Right lung (tissue), 5 donors: ENCODE results near the gene ARHGAP24. TPM values are rescaled to one million over a fixed set of nuclear protein-coding genes. Genes with fewer than 3 reads are reported as not detected.
"Not testable (repeated sequence)": the region's sequence is repeated elsewhere in the genome, so short reads cannot be mapped to it uniquely, and the experiment has no call there.

Experiments used
- DNase-seq, 2 donors: peaks; one replicate each; pipeline ENCODE4 v3.0.0-alpha.2; 2013
- polyA plus RNA-seq, 5 donors: library from polyadenylated mRNA; unstranded; fragments of 120-200 nt; gene quantifications; one replicate each; pipeline versions ENCODE4 v1.2.1 to v1.2.3, GENCODE V29; 2013; ENCODE audit warnings: inconsistent platforms in 1 of 5, low replicate concordance in 1 of 5; ENCODE audit not compliant: insufficient read length in 5 of 5, insufficient read depth in 1 of 5

The ARHGAP24 gene
- polyA plus RNA-seq, 5 donors = 19.9 to 37.9 (median 26.8) TPM

DNA sequence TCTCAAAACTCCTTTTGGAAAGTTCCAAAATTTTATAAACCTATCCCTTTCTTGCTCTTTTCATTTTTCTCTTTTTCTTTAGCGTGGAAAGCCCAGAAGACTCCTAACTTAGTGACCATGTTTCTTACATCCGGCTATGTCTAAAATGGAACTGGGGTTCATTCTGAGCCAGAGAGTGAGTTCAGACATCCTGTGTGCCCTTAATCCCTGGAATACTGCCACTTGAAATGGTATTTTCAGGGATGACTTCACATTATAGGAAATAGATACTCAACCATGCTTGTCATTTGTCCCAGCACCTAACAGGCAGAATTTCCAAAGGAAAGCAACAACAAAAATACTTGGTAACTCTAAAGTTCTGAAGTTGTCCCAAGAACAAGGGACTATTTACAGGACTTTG is 379.6 kb downstream of the ARHGAP24 start:
- DNase-seq = no peak

DNA sequence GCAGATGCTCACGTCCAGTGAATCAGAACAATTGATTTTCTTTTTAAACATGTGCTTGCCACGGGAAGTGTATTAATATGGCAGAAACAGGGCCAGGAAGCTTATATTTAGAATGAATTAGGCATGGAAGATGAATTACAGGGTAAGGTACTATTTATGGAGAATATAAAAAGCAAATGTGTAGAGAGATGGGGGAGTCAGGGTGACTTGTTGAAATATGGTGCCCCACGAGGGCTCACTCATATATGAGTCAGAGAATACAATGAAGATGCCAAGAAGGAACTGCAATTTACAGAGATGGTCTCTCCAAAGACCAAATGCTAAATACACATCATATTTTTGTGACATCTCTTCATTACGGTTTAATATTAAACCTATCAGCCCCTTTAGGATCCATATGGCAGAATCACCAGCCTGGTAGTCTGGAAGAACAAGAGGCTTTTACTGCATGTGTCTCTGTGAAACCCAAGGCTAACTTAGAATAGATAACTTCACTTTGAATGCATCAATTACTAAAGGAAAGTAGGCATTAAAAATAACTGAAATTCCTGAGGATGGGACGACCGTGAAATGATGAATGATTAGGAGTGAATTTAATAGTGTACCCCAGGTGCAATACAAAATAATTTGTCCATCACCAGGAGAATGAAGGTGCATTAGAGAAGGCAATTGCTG is 385.3 kb downstream of the ARHGAP24 start:
- DNase-seq = no peak

DNA sequence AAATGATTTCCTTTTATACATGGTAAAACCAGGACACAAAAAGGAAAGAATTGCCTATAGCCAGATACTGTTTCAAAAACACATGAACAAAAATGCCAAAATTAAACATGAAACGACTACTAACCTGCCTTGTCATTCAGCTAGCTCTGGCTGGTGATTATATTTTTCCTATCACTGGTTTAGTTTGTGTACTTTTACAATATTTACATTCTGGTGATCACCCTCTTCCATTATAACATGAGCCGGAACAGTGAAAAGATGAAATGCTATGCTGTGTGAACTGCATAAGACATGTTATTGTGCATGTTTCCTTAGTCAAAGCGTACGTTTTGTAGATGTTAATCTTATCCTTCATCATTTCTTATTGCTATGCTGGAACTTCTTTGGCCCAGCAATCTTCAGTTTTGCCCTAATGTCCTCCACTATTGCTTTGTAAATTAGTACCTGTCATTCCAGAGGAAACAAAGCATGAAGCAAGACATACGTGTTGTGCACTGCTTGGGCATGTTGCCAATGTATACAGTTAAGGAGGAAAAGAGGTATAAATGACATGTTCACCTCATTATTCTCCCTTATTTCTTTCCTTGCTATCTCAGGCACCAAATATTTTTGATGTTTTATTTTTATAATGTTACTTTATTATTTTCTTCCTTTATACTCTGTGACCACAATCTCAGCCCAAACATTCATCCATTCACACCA is 386.3 kb downstream of the ARHGAP24 start:
- no peak for DNase-seq

DNA sequence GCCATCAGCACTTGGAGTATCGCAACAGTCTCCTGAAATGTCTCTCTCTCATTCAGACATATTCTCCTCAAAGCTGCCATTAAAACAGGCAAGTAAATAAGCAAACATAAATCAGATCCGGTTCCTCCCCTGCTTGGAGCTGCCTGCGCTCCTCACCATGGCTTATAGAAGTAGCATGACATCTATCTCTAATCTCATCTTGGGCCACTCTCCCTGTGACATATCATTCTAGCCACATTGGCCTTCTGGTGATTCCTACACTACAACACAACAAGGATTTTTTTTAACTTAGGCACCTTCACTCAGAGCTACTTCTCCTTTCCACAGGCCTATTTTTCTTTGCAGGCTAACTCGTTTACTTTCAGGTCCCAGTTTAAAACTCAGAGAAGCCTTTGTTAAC is 387.9 kb downstream of the ARHGAP24 start:
- DNase-seq = no peak

DNA sequence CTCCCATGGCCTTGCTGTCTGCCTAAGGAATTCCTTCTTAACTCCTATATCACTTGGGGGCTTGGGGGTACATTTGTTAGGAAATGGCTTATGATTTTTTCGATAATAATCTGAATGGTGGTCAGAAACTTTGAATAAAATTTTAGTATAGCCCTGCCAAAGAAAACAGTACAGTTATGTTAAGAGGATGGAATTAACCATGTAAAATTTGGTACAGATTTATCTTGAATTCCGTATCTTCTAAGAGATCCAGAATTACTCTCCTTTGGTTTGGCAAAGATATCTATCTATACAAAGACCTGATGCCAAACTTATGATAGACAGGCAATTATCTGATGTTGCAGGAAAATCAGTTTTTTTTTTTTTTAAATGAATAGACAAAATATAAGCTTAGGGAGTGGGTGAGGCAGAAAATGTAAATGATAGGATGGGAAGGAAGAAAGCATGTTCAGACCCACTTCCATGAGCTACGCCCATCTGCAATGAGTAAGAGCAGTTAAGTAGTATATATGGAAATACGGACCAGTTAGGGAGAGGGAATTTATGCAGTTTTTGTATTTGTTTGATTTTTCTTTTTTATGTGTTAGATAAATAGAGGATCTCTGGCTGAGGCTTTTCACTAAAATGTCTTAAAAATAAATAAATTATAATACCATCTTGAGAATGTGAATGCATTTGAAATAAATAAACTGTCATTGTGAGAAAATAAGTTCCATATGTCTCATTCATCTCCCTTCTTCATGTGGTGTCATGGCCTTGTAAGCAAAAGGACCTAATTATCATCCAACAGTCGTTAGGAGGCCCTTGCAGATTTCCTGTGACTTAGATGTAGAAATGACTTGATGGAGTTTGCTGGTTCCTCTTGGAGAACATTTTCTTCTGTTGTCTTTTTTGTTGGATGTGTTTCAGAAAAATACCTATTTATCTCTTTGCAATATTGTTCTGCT is 389.6 kb downstream of the ARHGAP24 start:
- no peak for DNase-seq

DNA sequence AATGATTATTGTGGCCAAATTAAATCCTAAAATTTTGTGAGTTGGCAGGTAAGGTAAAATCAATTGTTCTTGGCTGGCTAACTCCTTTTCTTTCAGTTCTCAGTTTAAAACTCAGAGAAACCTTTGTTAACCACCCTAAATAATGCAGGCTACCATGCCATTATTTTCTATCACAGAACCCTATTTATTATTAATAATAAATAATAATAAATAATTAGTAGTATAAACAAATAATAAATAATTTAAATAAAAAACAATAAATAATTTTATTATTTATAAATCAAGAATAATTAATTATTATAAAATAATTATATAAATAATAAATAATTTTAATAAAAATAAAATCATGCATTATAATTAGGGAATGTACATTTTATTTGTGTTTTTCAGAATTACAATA is 390.3 kb downstream of the ARHGAP24 start:
- DNase-seq = no peak

DNA sequence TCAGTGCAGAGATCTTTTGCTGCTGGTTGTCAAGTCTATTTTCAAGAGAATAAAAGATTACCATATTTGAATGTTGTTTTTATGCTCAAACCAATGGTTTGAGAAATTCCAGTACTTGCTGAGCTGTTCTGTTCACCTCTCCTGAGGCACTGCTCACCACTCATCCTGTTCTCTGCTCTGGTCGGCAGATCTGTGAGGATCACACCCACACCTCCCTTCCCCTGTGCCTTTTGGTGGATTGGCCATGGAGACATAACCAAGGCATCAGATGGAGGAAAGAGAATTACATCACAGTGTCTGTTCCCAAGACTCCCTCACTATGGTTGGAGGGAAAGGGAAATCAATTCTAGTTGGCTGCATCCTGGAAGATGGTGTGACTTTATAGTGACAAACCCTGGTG is 391.6 kb downstream of the ARHGAP24 start:
- DNase-seq = no peak

DNA sequence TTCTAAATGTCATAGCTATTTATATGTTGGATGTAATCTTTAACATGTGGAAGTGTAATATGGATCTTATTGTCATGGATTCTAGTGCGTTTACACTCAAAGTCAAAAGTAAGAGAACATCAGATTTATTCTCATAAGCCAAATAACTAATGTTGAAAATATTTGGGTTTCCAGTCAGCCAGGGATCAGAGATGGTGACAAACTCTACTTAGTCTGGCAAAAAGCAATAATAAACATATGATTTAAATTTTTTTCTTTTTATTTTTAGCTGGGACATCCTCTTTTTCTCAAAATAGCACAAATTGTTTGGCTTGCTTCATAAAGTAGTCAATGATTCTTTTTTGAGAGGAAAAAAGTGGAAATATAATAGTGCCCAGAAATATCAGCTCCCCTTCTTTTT is 392.3 kb downstream of the ARHGAP24 start:
- DNase-seq = no peak

DNA sequence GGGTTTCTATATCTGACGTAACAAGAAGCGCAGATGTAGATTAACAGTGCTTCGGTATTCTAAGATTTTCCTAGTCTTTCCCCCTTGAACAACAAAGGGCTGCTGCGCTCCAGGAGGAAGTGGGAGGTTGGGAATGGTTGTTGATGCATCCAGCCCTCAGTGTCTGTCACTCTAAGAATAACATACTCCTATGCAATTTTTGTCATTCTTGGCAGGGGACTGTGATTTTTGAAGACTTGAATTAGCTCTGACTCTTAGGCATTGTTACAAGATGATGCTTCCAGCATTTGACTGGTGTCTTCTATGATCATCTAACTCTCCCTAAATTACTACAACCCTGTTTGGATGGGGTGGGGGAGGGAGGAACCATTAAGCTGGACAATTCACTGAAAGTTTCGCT is 394.2 kb downstream of the ARHGAP24 start:
- DNase-seq = no peak

DNA sequence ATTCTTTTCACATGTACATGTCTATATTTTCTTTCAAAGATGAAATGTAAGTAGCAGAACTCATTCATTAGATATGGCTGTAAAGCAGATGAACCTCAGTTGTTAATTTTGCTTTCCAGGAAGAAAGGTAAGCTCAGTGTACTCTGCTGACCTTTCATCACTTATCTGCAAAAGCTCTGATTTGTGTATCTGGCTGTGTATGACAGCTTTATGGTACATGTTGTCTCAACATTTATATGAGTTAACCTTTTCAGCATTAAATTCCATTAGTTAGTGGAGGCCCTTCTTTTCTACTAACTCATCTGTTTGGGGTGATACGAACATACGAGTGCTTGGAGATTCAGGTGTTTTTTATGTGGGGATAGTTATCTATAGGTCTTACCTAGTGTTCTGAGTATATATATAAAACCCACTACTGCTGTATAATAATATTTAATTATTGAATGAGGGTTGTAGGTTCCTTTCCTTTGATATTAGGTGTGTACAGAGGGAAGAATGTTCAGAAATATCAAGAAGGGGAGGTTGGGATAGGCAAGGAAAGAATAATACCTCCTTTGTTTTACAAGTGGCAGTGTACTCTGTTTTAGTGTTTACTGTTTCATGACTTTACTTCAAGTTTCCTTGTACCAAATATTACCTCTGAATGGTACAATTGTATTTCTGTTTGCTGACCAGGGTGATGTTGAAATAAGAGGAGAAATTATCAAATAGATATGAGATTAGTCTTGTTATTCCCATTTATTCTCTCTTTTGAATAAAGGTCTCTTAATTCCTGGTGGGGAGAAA is 395.5 kb downstream of the ARHGAP24 start:
- DNase-seq = no peak

DNA sequence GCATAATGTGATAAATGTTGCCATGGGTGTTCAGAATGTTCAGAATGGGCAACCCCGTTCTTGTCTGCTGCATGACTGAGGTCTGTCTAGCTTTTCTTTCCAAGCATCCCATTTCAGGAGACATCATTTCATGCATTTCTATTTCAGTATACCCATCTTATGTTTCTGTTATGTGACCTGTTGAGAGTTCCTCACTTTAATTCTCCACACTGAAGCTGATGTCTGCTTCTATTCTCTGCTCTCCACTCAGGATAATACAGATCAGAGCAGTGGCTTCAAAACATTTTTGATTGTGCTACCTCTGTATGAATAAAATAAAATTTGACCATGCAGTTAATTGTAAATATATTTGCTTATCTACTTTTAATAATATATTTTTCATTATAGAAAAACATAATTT is 398.6 kb downstream of the ARHGAP24 start:
- DNase-seq = no peak

DNA sequence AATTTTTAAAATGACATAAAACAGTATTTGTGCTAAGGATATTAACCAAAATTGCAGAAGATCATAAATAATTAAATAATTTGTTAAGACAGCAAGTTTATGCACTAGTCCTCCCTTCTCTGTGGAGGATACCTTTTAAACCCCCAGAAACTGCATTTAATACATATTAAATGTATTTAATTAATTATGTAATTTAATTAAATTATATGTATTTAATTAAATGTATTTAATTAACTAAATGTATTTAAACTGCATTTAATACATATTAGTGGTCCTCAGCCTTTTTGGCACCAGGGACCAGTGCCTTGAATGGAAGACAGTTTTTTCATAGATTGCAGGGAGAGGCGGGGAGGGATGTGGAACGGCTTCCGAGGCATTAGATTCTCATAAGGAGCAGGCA is 404.6 kb downstream of the ARHGAP24 start:
- no peak for DNase-seq

DNA sequence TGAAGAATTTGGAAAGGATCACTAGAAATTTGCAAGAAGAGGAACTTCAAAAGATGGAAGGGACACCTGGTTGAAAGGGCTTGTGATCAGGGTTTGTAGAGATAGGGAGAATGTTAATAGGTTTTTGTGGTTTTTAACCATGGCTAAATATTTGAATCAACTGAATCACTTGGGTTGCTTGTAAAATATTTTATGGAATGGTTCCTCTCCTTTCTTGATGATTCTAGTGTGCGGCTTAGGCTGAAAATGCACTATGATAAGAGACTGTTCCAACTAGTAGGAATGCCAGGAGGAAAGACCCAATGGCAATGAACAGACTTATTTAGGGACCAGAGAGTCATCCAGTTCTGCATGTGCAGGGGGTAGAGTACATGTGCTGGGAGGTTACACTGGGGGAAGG is 408.2 kb downstream of the ARHGAP24 start:
- no peak for DNase-seq

DNA sequence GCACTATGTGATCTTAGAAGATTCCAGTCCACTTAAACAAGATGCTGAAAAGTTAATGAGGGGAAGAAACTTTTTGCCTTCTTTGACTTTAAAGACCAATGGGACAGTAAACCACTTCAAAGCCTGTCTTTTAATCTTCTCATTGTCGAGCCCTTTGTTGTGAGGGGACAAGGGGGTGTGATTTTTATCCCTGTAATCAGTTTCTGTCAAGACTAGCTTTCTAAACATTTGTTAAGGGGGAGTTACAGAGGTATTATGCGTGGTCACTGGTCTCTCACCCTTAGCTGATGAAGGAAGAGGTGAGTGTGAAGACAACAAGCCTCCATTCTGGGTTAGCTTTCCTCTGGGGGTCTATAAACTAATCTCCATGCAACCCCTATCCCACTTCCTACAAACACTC is 409.3 kb downstream of the ARHGAP24 start:
- DNase-seq = no peak

DNA sequence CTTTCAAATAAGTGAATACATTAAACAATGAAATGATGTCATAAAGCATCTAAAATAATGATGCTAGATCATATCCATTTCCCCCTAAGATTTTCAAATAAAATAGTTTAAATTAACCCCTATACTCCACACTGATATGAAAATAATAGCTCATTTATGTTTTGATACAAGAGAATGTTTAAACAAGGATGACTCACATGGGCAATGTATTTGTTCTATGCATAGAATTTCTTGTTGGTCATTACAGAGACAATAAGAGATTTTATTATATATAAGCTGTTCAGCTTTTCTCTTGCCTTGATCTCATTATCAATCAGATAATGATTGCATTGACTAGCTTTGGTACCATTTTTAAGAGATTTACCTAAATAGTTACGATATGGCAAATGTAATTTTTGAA is 411.7 kb downstream of the ARHGAP24 start:
- no peak for DNase-seq

DNA sequence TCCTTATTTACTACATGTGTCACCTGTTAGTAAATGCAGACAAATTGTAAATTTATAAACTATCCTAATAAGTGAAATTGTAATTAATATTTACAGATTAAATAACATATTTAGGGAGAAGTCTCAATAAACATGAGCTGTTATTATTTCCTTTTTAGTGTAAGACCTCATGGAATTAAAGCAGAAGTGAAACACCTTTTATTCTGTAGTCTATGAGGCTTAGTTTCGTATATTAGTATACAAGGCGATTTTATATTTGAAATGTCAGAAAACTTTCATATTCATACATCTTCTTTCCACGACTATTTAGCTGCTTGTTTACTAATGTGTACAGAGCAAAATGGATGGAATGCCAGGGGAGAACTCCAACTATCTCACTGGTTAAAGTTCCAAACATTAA is 414.4 kb downstream of the ARHGAP24 start:
- no peak for DNase-seq

DNA sequence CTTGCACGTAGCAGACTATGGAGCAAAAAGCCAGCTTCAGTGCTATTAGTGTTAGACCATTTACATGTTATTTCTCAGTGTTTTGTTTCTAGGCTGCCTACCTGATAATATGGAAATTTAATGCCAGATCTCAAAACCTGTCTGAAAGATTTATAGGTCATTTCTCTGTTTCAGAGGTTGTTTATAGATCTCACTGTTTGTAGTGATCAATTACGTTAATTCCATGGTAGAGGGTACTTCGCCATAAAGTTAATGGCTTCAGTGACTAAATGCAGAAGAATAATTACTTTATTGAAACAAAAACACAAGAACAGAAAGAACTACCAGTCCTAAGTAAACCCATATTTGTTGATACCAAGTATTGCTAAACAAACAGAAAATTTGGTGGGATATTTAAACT is 420.8 kb downstream of the ARHGAP24 start:
- DNase-seq = no peak

DNA sequence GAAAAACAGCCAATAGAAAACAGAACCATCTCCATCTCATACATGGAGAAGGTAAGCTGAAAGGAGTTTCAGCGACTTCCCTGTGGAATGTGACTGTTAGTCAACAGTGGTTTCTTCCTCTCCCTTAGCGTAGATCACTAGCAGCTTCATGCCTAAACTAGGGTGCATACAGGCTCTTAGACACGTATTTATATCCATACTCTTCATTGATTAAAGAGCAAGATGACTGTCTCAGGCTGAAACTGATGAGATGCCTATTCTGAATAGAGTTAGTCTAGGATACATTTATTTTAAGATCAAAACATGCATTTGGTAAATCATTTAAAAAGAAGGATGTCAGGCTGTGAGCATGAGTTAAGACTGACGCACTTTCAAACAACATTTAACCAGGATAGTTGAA is 423.3 kb downstream of the ARHGAP24 start:
- DNase-seq = no peak

DNA sequence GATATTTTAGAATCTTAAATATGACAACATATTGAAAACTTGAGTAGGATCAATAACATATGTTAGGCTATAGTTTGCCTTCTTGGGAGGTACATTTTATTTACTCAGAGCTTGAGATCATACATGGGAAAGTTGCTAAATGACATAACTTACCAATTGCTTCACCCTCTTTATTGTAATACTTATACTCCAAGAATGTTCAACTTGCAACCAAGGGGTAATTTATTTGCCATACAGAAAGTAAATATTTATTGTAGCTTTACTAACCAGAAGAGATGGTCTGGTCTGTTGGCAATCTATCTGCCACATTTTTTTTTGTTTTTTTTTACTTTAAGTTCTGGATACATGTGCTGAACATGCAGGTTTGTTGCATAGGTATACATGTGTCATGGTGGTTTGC is 426.6 kb downstream of the ARHGAP24 start:
- DNase-seq = peak; percentile 31 to 37

DNA sequence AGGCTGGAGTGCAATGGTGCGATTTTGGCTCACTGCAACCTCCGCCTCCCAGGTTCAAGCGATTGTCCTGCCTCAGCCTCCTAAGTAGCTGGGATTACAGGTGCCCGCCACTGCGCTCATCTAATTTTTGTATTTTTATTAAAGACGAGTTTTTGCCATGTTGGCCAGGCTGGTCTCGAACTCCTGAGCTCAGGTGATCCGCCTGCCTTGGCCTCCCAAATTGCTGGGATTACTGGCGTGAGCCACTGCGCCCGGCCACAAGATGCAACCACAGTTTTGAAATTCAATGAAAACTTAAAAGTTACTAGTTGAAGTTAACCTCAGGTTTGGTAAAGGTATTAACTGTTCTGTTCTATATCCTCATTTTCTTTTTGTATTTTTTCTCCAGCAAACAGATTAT is 427.7 kb downstream of the ARHGAP24 start:
- DNase-seq = not testable (repeated sequence)

DNA sequence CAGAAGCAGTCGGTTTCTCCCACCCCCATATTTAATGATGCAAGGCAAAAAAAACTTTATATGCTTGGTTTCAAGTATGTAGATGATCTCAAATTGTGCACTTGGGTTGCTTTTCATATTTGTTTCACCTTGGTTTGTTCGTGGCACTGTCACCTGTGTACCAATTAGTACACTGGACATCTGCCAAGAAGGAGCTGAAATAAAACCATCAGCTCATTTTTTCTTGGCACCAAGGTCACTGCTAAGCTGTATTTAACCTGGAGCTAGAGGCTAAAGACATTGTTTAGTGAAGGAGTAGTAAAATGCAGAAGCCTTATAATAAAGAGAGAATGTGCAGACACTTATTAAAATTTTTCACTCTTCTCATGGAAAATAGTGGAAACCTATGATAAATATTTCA is 430.8 kb downstream of the ARHGAP24 start:
- no peak for DNase-seq

DNA sequence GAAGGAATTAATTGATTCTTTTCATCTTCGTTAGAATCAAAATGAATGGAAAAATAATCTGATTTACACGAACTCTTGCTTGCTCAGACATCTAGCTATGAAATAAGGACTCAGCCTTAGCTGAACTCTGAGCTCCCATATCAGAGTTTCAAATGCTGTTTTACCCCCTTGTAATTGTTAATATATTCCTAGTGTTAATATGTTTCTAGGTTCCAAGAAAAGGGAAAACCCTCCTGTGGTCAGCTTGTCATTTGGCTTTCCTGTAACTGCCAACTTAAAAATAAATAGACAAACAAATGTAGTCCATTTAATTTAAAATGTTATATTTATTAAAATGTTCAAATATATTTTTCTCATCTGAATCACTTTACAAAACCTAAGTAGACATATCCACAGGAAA is 432.1 kb downstream of the ARHGAP24 start:
- no peak for DNase-seq
